Endothelial cell of umbilical vein (primary cell): Measurements from ENCODE around the gene AHNAK2. TPM values are rescaled to one million over a fixed set of nuclear protein-coding genes. Genes with fewer than 3 reads are reported as not detected.
A peak's percentile ranks its signal among the peaks of the same experiment; 100 is the strongest.

Experiments used
- BruUV-seq: library from RNA; stranded (reverse); fragments of 400-500 nt; replicated peaks from 2 replicates; lab custom pipeline; 2021; lab: Mats Ljungman, UMichigan
- CTCF ChIA-PET: fragments of 300-600, 350-600 bp; sonication (Branson Sonifier 250); formaldehyde crosslinking; loops from one replicate; lab custom pipeline; 2021; ENCODE audit warnings: antibody characterized with exemption, inconsistent platforms; lab: Charles Lee
- POLR2A ChIA-PET: fragments of 300-600, 350-600 bp; sonication (Branson Sonifier 250); formaldehyde crosslinking; loops from one replicate; lab custom pipeline; 2021; ENCODE audit warnings: antibody characterized with exemption, inconsistent platforms; lab: Charles Lee
- DNase-seq: peaks from one replicate; pipeline ENCODE4 v3.0.0-alpha.2; 2011; ENCODE audit warnings: low read depth, low spot score
- FAIRE-seq: peaks from 2 replicates; lab custom pipeline; 2011; peaks lifted over from hg19 to GRCh38; lab: Jason Lieb, UNC
- H2AFZ ChIP-seq: 2 replicates; pipeline ENCODE4 v1.6.0; 2012; ENCODE audit warnings: low read depth, low read length, control low read depth, inconsistent platforms
- H3K27ac ChIP-seq: 2 replicates; pipeline ENCODE4 v1.5.1; 2011; ENCODE audit warnings: low read depth, mild to moderate bottlenecking, control low read depth, low read length, moderate library complexity; ENCODE audit not compliant: insufficient read depth
- H3K27me3 ChIP-seq, 2 experiments: 2 replicates each; pipeline versions ENCODE4 v1.6.0 to v1.6.1; 2011; ENCODE audit warnings: low read length in 2 of 2, mixed read lengths in 1 of 2; ENCODE audit not compliant: control insufficient read depth in 2 of 2, insufficient read depth in 2 of 2
- H3K36me3 ChIP-seq, 2 experiments: 2 replicates in 1 of 2; 3 replicates in 1 of 2; pipeline ENCODE4 v1.5.1; 2011; ENCODE audit warnings: low read length in 2 of 2, mild to moderate bottlenecking in 1 of 2, moderate library complexity in 1 of 2; ENCODE audit not compliant: control insufficient read depth in 2 of 2, insufficient read depth in 2 of 2; ENCODE audit errors: extremely low read depth in 1 of 2
- H3K4me1 ChIP-seq: 3 replicates; pipeline ENCODE4 v1.5.1; 2011; ENCODE audit warnings: mild to moderate bottlenecking, low read length; ENCODE audit not compliant: control insufficient read depth, insufficient read depth; ENCODE audit errors: extremely low read depth
- H3K4me2 ChIP-seq: 2 replicates; pipeline ENCODE4 v1.6.1; 2011; ENCODE audit warnings: low read length, control low read depth, mixed read lengths; ENCODE audit not compliant: insufficient read depth
- H3K4me3 ChIP-seq, 3 experiments: fragments of 200-600 bp in 1 of 3; sonication (generic), shearing (Covaris generic) in 1 of 3; replicated peaks in 1 of 3; 2 replicates each; pipeline ENCODE4 v1.5.1; 2011 to 2016; ENCODE audit warnings: control low read depth in 3 of 3, low read length in 3 of 3, mild to moderate bottlenecking in 2 of 3, inconsistent platforms in 1 of 3, low read depth in 1 of 3, moderate library complexity in 1 of 3; ENCODE audit not compliant: insufficient read depth in 1 of 3
- H3K79me2 ChIP-seq: 2 replicates; pipeline ENCODE4 v1.6.0; 2012; ENCODE audit warnings: low read length, inconsistent platforms; ENCODE audit not compliant: control insufficient read depth, insufficient read depth
- H3K9ac ChIP-seq: replicated peaks from 2 replicates; pipeline ENCODE3; 2011; ENCODE audit warnings: low read length, control low read depth; ENCODE audit not compliant: insufficient read depth; ENCODE audit errors: extremely low read depth
- H3K9me1 ChIP-seq: replicated peaks from 3 replicates; pipeline ENCODE4 v1.6.0; 2011; ENCODE audit warnings: mild to moderate bottlenecking, low read length; ENCODE audit not compliant: control insufficient read depth, insufficient read depth; ENCODE audit errors: extremely low read depth
- H3K9me3 ChIP-seq: replicated peaks from 2 replicates; pipeline ENCODE4 v1.5.1; 2012; ENCODE audit warnings: low read length, inconsistent platforms; ENCODE audit not compliant: control insufficient read depth, insufficient read depth
- H4K20me1 ChIP-seq: replicated peaks from 2 replicates; pipeline ENCODE3; 2011; ENCODE audit warnings: mild to moderate bottlenecking, low read length; ENCODE audit not compliant: control insufficient read depth, insufficient read depth; ENCODE audit errors: extremely low read depth
- FOS ChIP-seq: IDR thresholded peaks from 2 replicates; pipeline ENCODE4 v1.6.1; 2011; ENCODE audit warnings: mild to moderate bottlenecking, low read length, moderate library complexity, borderline replicate concordance; ENCODE audit not compliant: insufficient read depth
- GATA2 ChIP-seq: IDR thresholded peaks from 2 replicates; pipeline ENCODE4 v1.7.0; 2011; ENCODE audit warnings: low read depth, mild to moderate bottlenecking, moderate library complexity, mixed read lengths, low read length; ENCODE audit not compliant: insufficient read length, insufficient read depth
- JUN ChIP-seq: IDR thresholded peaks from 2 replicates; pipeline ENCODE4 v1.6.1; 2011; ENCODE audit warnings: borderline replicate concordance, low read depth; ENCODE audit not compliant: insufficient read length, insufficient read depth
- MYC ChIP-seq: IDR thresholded peaks from one replicate; pipeline ENCODE4 v1.6.1; 2011; ENCODE audit warnings: mild to moderate bottlenecking, low read depth, low read length
- POLR2A ChIP-seq: IDR thresholded peaks from 2 replicates; pipeline ENCODE4 v1.6.1; 2012; ENCODE audit warnings: low read depth, mild to moderate bottlenecking, control low read depth, low read length
- POLR2AphosphoS5 ChIP-seq: IDR thresholded peaks from 2 replicates; pipeline ENCODE4 v1.6.1; 2012; ENCODE audit warnings: low read depth, mild to moderate bottlenecking, control low read depth, low read length, moderate library complexity; ENCODE audit not compliant: insufficient read depth
- dilution Hi-C: fragments of 300-500 bp; cut with MboI; formaldehyde crosslinking; loops from one replicate; pipeline ENCODE4 v1.15.0; 2019; ENCODE audit warnings: low sequenced_read_pairs; ENCODE audit not compliant: extremely low pct_ligation_motif_present
- intact Hi-C: fragments of 100-400 bp; cut with micrococcal nuclease; formaldehyde crosslinking; loops from one replicate; pipeline ENCODE4 v1.10.0; 2022
- polyA plus RNA-seq, 4 experiments: library from polyadenylated mRNA; depleted of rRNA in 3 of 4; stranded (reverse) in 3 of 4; unstranded in 1 of 4; fragments of >200 nt; gene quantifications; 2 replicates each; pipeline versions ENCODE4 v1.2.1 to v1.2.3, GENCODE V29; 2011 to 2012; ENCODE audit warnings: missing spikeins in 1 of 4
- total RNA-seq: library from RNA; stranded (reverse); gene quantifications from 2 replicates; pipeline ENCODE4 v1.2.3, GENCODE V29; 2021
- TF ChIP-seq, protein P1 (sequence below), 2 donors: IDR thresholded peaks; 1 replicate in 1 of 2; 2 replicates in 1 of 2; pipeline ENCODE4 v1.5.1; 2011; ENCODE audit warnings: low read length in 2 of 2, mild to moderate bottlenecking in 2 of 2, moderate library complexity in 2 of 2, control low read depth in 1 of 2, inconsistent platforms in 1 of 2, low read depth in 1 of 2; ENCODE audit not compliant: insufficient read depth in 1 of 2; ENCODE audit errors: extremely low read depth in 1 of 2
- TF ChIP-seq, protein P2 (sequence below): IDR thresholded peaks from 2 replicates; pipeline ENCODE4 v1.6.1; 2011; ENCODE audit not compliant: insufficient read depth, insufficient read length

AHNAK2 gene
- total and polyA plus RNA-seq, 2 donors (not counting 3 experiments of a cell fraction or from before 2014, with no cell fraction given) = 17.7 to 68.7 TPM

DNA sequence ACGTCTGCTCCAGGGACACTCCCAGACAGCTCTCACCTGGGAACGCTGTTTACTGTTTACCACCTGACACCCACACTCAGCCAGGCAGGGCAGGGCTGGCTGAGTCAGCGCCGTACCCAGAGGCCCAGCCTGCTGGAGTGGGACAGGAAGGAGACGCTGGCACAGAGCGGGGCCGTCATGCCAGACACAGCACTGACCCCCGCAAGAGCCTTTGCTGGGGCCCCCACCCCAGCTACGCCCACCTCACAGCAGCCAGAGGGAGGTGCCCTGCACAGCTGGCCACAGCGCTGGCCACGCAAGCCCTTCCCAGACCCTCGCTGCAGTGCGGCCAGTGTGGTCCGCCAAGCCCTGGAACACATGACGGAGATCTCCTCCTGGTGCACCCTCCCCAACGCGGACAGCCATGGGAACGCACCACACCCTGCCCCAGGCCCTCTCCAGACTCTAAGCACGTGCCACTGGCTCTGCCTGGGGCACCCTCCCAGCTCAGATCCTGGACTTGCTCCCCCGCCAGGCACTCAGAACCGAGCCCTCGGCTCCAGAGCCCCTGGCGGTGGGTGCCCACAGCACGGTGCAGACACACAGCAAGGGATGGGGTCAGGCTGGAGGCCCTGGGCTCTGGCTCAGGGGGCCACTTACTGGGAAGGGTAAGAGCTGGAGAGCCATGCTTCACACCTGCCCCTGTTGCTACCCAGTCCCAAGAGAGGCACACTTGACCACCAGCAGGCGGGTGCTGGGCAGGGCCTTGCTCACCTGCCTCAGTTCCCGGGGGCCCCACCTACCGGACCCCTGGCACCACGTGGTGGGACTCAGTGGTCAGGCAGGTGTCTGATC is 5.7 kb downstream of the AHNAK2 start:
- intact Hi-C loops = loop anchor here (2.0 to 10.0 kb wide), 3 partner anchors 48 to 208 kb away; partner anchors contain the start of genes CDCA4 and JAG2
- no TSS peak for BruUV-seq
- H2AFZ ChIP-seq = peak overlapping the region; percentile 18

More for the DNA sequence above, 5.7 kb downstream of the AHNAK2 start:
- peak; percentile 63 for DNase-seq
- H3K27me3 ChIP-seq = no peaks in the 10 kb centered on the region
- H3K4me2 ChIP-seq = no peak overlapping the region
- no peaks in the 10 kb centered on the region for H3K9me3 ChIP-seq
- peak overlapping the region; percentile 48 for H3K9ac ChIP-seq
- H3K27ac ChIP-seq = peak overlapping the region; percentile 89
- H3K36me3 ChIP-seq = no peaks in the 10 kb centered on the region
- FAIRE-seq = peak; percentile 84
- CTCF ChIA-PET = interaction anchor here (0.6 to 4.7 kb wide), 10 partner anchors 13 to 508 kb away, joined by 3 to 97 read pairs (median 6); partner anchors contain the start of genes CDCA4 and CLBA1
- dilution Hi-C loops = no loop called here
- POLR2A ChIA-PET = interaction anchor here (1.8 kb wide), 1 partner anchor 48 kb away, joined by 7 read pairs; the partner anchor contains the start of gene CDCA4
- no peak overlapping the region for H3K4me3 ChIP-seq
- TF ChIP-seq MYC = no peak
- no peak for TF ChIP-seq GATA2
- TF ChIP-seq POLR2A = no peak
- TF ChIP-seq JUN = no peak
- TF ChIP-seq, protein P1, sequence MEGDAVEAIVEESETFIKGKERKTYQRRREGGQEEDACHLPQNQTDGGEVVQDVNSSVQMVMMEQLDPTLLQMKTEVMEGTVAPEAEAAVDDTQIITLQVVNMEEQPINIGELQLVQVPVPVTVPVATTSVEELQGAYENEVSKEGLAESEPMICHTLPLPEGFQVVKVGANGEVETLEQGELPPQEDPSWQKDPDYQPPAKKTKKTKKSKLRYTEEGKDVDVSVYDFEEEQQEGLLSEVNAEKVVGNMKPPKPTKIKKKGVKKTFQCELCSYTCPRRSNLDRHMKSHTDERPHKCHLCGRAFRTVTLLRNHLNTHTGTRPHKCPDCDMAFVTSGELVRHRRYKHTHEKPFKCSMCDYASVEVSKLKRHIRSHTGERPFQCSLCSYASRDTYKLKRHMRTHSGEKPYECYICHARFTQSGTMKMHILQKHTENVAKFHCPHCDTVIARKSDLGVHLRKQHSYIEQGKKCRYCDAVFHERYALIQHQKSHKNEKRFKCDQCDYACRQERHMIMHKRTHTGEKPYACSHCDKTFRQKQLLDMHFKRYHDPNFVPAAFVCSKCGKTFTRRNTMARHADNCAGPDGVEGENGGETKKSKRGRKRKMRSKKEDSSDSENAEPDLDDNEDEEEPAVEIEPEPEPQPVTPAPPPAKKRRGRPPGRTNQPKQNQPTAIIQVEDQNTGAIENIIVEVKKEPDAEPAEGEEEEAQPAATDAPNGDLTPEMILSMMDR (IDR thresholded peaks at IDR 0.05; ENCODE audit: extremely low read depth in 1 of 2, insufficient read depth in 1 of 2, low read depth in 1 of 2, low read length in 2 of 2) = peak in 1 of 2 donors; percentile 20
- TF ChIP-seq FOS = peak; percentile 44
- TF ChIP-seq, protein P2, sequence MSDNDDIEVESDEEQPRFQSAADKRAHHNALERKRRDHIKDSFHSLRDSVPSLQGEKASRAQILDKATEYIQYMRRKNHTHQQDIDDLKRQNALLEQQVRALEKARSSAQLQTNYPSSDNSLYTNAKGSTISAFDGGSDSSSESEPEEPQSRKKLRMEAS = no peak
- peak; percentile 49 for TF ChIP-seq POLR2AphosphoS5
- peaks cover 68% of the 10 kb centered on the region for H3K4me1 ChIP-seq
- no peaks in the 10 kb centered on the region for H3K9me1 ChIP-seq
- no peaks in the 10 kb centered on the region for H4K20me1 ChIP-seq
- peaks cover 16% of the 10 kb centered on the region for H3K79me2 ChIP-seq
